HCT116 (cell line): ENCODE measurements around the gene EYA2. TPM values are rescaled to one million over a fixed set of nuclear protein-coding genes. Genes with fewer than 3 reads are reported as not detected.

Experiments
- ATAC-seq: fragments of 200-7000 bp; cut with Tn5 transposase; 2 replicates; pipeline ENCODE4 v1.9.1; 2020; ENCODE audit warnings: mild to moderate bottlenecking, moderate library complexity
- BruUV-seq: library from RNA; stranded (reverse); fragments of 400-500 nt; replicated peaks from 2 replicates; lab custom pipeline; 2021; lab: Mats Ljungman, UMichigan
- CTCF ChIA-PET: fragments of 300-600 bp; sonication (Branson Sonifier 250); formaldehyde crosslinking; loops from one replicate; lab custom pipeline; 2021; ENCODE audit warnings: antibody characterized with exemption; lab: Charles Lee
- POLR2A ChIA-PET: fragments of 300-600, 350-600 bp; sonication (Branson Sonifier 250); formaldehyde crosslinking; loops from one replicate; lab custom pipeline; 2021; ENCODE audit warnings: antibody characterized with exemption; lab: Charles Lee
- RAD21 ChIA-PET, 2 experiments: fragments of 300-600 bp; sonication (Branson Sonifier 250); formaldehyde crosslinking; loops; one replicate each; lab custom pipeline; 2023; ENCODE audit warnings: low total read pairs in 2 of 2; ENCODE audit not compliant: uncharacterized antibody in 2 of 2, unreplicated experiment in 2 of 2, low non-redundant PET in 1 of 2; lab: Charles Lee
- DNase-seq: peaks from one replicate; pipeline ENCODE4 v3.0.0-alpha.2; 2010; ENCODE audit warnings: low read depth, low spot score
- H2AFZ ChIP-seq: fragments of 200-600 bp; shearing (Covaris generic), sonication (generic); 2 replicates; pipeline ENCODE4 v1.6.1; 2017; ENCODE audit warnings: low read depth, mixed run types, mixed read lengths, antibody characterized with exemption, low read length; ENCODE audit not compliant: poor library complexity, severe bottlenecking
- H3K27ac ChIP-seq: 2 replicates; pipeline ENCODE4 v1.5.1; 2012; ENCODE audit warnings: low read depth, low read length
- H3K27me3 ChIP-seq: fragments of 200-600 bp; sonication (generic); 2 replicates; pipeline ENCODE4 v1.6.1; 2016; ENCODE audit warnings: mixed run types, low read length, mixed read lengths; ENCODE audit not compliant: insufficient read depth
- H3K36me3 ChIP-seq, 2 experiments: fragments of 200-500 bp in 1 of 2; fragments of 200-600 bp in 1 of 2; sonication (Bioruptor generic) in 1 of 2; sonication (generic) in 1 of 2; 2 replicates each; pipeline versions ENCODE4 v1.5.1 to v1.6.1; 2014 to 2016; ENCODE audit warnings: low read length in 2 of 2, inconsistent platforms in 1 of 2, mixed read lengths in 1 of 2, mixed run types in 1 of 2; ENCODE audit not compliant: insufficient read depth in 2 of 2, control insufficient read depth in 1 of 2
- H3K4me1 ChIP-seq, 2 experiments: fragments of 200-600 bp in 1 of 2; sonication (generic) in 1 of 2; 2 replicates each; pipeline versions ENCODE4 v1.5.1 to v1.6.1; 2012 to 2017; ENCODE audit warnings: low read length in 2 of 2, inconsistent platforms in 1 of 2, mild to moderate bottlenecking in 1 of 2, mixed read lengths in 1 of 2, mixed run types in 1 of 2, moderate library complexity in 1 of 2; ENCODE audit not compliant: insufficient read depth in 2 of 2, control insufficient read depth in 1 of 2
- H3K4me2 ChIP-seq: fragments of 200-600 bp; sonication (generic); 2 replicates; pipeline ENCODE4 v1.6.1; 2017; ENCODE audit warnings: mixed run types, low read length, mixed read lengths
- H3K4me3 ChIP-seq, 2 experiments: fragments of 200-600 bp in 1 of 2; sonication (generic) in 1 of 2; replicated peaks in 1 of 2; 2 replicates each; pipeline ENCODE4 v1.5.1; 2011 to 2016; ENCODE audit warnings: low read length in 2 of 2, control low read depth in 1 of 2, low read depth in 1 of 2, mild to moderate bottlenecking in 1 of 2, mixed read lengths in 1 of 2, mixed run types in 1 of 2
- H3K79me2 ChIP-seq: fragments of 200-600 bp; sonication (generic); 2 replicates; pipeline ENCODE4 v1.6.1; 2017; ENCODE audit warnings: mild to moderate bottlenecking, mixed run types, low read length, moderate library complexity, mixed read lengths; ENCODE audit not compliant: insufficient read depth
- H3K9ac ChIP-seq: fragments of 200-600 bp; sonication (generic); 2 replicates; pipeline ENCODE4 v1.6.1; 2016; ENCODE audit warnings: low read length, mixed read lengths
- H3K9me2 ChIP-seq: fragments of 200-600 bp; sonication (generic), shearing (Covaris generic); 2 replicates; pipeline ENCODE4 v1.6.1; 2017; ENCODE audit warnings: mixed run types, mild to moderate bottlenecking, moderate library complexity; ENCODE audit not compliant: insufficient read depth
- H3K9me3 ChIP-seq, 2 experiments: fragments of 200-500 bp in 1 of 2; fragments of 200-600 bp in 1 of 2; sonication (Bioruptor generic) in 1 of 2; sonication (generic) in 1 of 2; 2 replicates each; pipeline ENCODE4 v1.6.1; 2014 to 2017; ENCODE audit warnings: low read length in 2 of 2, mixed read lengths in 2 of 2, inconsistent platforms in 1 of 2, low read depth in 1 of 2, mild to moderate bottlenecking in 1 of 2, mixed run types in 1 of 2, moderate library complexity in 1 of 2; ENCODE audit not compliant: control insufficient read depth in 1 of 2, insufficient read depth in 1 of 2
- H4K20me1 ChIP-seq: fragments of 200-600 bp; sonication (generic), shearing (Covaris generic); 2 replicates; pipeline ENCODE4 v1.6.1; 2017; ENCODE audit warnings: mixed run types, mild to moderate bottlenecking, moderate library complexity; ENCODE audit not compliant: insufficient read depth
- ATF3 ChIP-seq: IDR thresholded peaks from 2 replicates; pipeline ENCODE4 v1.6.1; 2012
- CEBPB ChIP-seq: IDR thresholded peaks from 2 replicates; pipeline ENCODE4 v1.6.1; 2012; ENCODE audit warnings: low read depth
- CTCF ChIP-seq, 3 experiments: fragments of 200-600 bp in 1 of 3; sonication (generic) in 1 of 3; IDR thresholded peaks in 2 of 3; conservative IDR thresholded peaks in 1 of 3; 2 replicates each; pipeline ENCODE4 v1.5.1; 2012 to 2017; ENCODE audit warnings: low read depth in 2 of 3, low read length in 2 of 3, antibody characterized with exemption in 1 of 3, borderline replicate concordance in 1 of 3, control low read depth in 1 of 3, mild to moderate bottlenecking in 1 of 3, mixed read lengths in 1 of 3, mixed run types in 1 of 3, moderate library complexity in 1 of 3; ENCODE audit not compliant: insufficient read depth in 1 of 3
- EGR1 ChIP-seq: IDR thresholded peaks from 2 replicates; pipeline ENCODE4 v1.6.1; 2012; ENCODE audit warnings: low read depth
- EZH2 ChIP-seq: fragments of 200-600 bp; sonication (generic); IDR thresholded peaks from 2 replicates; pipeline ENCODE4 v1.6.1; 2017; ENCODE audit warnings: antibody characterized with exemption, mixed run types
- JUND ChIP-seq: IDR thresholded peaks from 2 replicates; pipeline ENCODE4 v1.6.1; 2012
- POLR2AphosphoS5 ChIP-seq: IDR thresholded peaks from 2 replicates; pipeline ENCODE4 v1.6.1; 2011; ENCODE audit warnings: mild to moderate bottlenecking, low read depth, low read length, moderate library complexity
- RAD21 ChIP-seq: IDR thresholded peaks from 2 replicates; pipeline ENCODE4 v1.6.1; 2012; ENCODE audit warnings: low read depth, mild to moderate bottlenecking
- SIN3A ChIP-seq: IDR thresholded peaks from 2 replicates; pipeline ENCODE4 v1.6.1; 2012; ENCODE audit warnings: low read depth
- SP1 ChIP-seq: IDR thresholded peaks from 2 replicates; pipeline ENCODE4 v1.6.1; 2012; ENCODE audit warnings: low read depth
- TCF7L2 ChIP-seq: IDR thresholded peaks from 2 replicates; pipeline ENCODE4 v1.7.0; 2011; ENCODE audit warnings: borderline replicate concordance, inconsistent platforms; ENCODE audit not compliant: insufficient read depth, insufficient read length; ENCODE audit errors: extremely low read depth
- intact Hi-C: fragments of 100-400 bp; cut with micrococcal nuclease; formaldehyde crosslinking; loops from 2 replicates; pipeline ENCODE4 v1.10.0; 2022
- total RNA-seq: library from RNA; stranded (reverse); gene quantifications from one replicate; pipeline ENCODE4 v1.2.1, GENCODE V29; 2021; ENCODE audit not compliant: unreplicated experiment
- TF ChIP-seq, protein P1 (sequence below): IDR thresholded peaks from 2 replicates; pipeline ENCODE4 v1.6.1; 2012; ENCODE audit warnings: low read depth

Gene EYA2
- total RNA-seq, 1 experiment from 2014 or later: not detected

GRCh38 chr20:46933150-46933549 is 38.5 kb downstream of the EYA2 start:
- Histone ChIP-seq H2AFZ (no peak overlapping the region), H3K27me3 (peaks cover 14% of the 10 kb centered on the region; the same call in 1 of the 2 replicates), H3K36me3 (no peaks in the 10 kb centered on the region), H3K9ac (no peak overlapping the region), H3K79me2 (no peaks in the 10 kb centered on the region), H3K9me3 (no peaks in the 10 kb centered on the region), H3K4me1 (peaks cover 0 to 11% of the 10 kb centered on the region in 2 experiments; a peak in 2 of 4 replicates), H3K27ac (no peak overlapping the region), H3K9me2 (no peaks in the 10 kb centered on the region), H3K4me3 (no peak overlapping the region), H4K20me1 (no peaks in the 10 kb centered on the region), H3K4me2 (no peak overlapping the region)
- no TSS peak for BruUV-seq
- ATAC-seq: no peak
- intact Hi-C loops: no loop called here
- DNase-seq: no peak
- RAD21 ChIA-PET: no interaction called here
- TF ChIP-seq EZH2: no peak
- no peak for TF ChIP-seq SP1
- TF ChIP-seq, protein P1, sequence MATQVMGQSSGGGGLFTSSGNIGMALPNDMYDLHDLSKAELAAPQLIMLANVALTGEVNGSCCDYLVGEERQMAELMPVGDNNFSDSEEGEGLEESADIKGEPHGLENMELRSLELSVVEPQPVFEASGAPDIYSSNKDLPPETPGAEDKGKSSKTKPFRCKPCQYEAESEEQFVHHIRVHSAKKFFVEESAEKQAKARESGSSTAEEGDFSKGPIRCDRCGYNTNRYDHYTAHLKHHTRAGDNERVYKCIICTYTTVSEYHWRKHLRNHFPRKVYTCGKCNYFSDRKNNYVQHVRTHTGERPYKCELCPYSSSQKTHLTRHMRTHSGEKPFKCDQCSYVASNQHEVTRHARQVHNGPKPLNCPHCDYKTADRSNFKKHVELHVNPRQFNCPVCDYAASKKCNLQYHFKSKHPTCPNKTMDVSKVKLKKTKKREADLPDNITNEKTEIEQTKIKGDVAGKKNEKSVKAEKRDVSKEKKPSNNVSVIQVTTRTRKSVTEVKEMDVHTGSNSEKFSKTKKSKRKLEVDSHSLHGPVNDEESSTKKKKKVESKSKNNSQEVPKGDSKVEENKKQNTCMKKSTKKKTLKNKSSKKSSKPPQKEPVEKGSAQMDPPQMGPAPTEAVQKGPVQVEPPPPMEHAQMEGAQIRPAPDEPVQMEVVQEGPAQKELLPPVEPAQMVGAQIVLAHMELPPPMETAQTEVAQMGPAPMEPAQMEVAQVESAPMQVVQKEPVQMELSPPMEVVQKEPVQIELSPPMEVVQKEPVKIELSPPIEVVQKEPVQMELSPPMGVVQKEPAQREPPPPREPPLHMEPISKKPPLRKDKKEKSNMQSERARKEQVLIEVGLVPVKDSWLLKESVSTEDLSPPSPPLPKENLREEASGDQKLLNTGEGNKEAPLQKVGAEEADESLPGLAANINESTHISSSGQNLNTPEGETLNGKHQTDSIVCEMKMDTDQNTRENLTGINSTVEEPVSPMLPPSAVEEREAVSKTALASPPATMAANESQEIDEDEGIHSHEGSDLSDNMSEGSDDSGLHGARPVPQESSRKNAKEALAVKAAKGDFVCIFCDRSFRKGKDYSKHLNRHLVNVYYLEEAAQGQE: no peak
- no peak for TF ChIP-seq EGR1
- no peak for TF ChIP-seq CTCF (IDR thresholded peaks at IDR 0.05 in 2 of 3, conservative IDR thresholded peaks at IDR 0.05 in 1 of 3; ENCODE audit: borderline replicate concordance in 1 of 3, insufficient read depth in 1 of 3, low read depth in 2 of 3, low read length in 2 of 3)
- TF ChIP-seq JUND: no peak
- no peak for TF ChIP-seq CEBPB
- no peak for TF ChIP-seq TCF7L2
- no peak for TF ChIP-seq ATF3
- no peak for TF ChIP-seq RAD21
- TF ChIP-seq SIN3A: no peak
- TF ChIP-seq POLR2AphosphoS5: no peak
- POLR2A ChIA-PET: no interaction called here
- CTCF ChIA-PET: no interaction called here
